BE2C (cell line): ENCODE measurements around the gene HDAC4.

ENCODE experiments used
- DNase-seq: peaks from one replicate; pipeline ENCODE4 v3.0.0-alpha.2; 2020
- H3K27me3 ChIP-seq: fragments of 250-450 bp; sonication (Bioruptor Pico); 2 replicates; pipeline ENCODE4 v1.5.1; 2020; ENCODE audit warnings: mild to moderate bottlenecking
- H3K36me3 ChIP-seq: fragments of 250-450 bp; sonication (Bioruptor Pico); 2 replicates; pipeline ENCODE4 v1.5.1; 2020; ENCODE audit warnings: mild to moderate bottlenecking
- H3K4me1 ChIP-seq: fragments of 250-450 bp; sonication (Bioruptor Pico); 2 replicates; pipeline ENCODE4 v1.5.1; 2020
- H3K4me3 ChIP-seq: 2 replicates; pipeline ENCODE4 v1.5.1; 2011; ENCODE audit warnings: low read depth, low read length
- H3K9me3 ChIP-seq: fragments of 250-450 bp; sonication (Bioruptor Pico); 2 replicates; pipeline ENCODE4 v1.5.1; 2020
- TF ChIP-seq, protein P1 (sequence below): IDR thresholded peaks from 2 replicates; pipeline ENCODE4 v1.5.1; 2012; ENCODE audit warnings: mild to moderate bottlenecking, low read depth, low read length

The HDAC4 gene

GRCh38 chr2:239085201-239085992 lies 315.4 kb downstream of the HDAC4 start:
- peaks cover 5% of the 10 kb centered on the region; the same call in 1 of the 2 replicates for H3K36me3 ChIP-seq
- no peaks in the 10 kb centered on the region for H3K4me1 ChIP-seq
- no peak overlapping the region for H3K4me3 ChIP-seq
- no peaks in the 10 kb centered on the region for H3K27me3 ChIP-seq
- no peak for DNase-seq
- TF ChIP-seq, protein P1, sequence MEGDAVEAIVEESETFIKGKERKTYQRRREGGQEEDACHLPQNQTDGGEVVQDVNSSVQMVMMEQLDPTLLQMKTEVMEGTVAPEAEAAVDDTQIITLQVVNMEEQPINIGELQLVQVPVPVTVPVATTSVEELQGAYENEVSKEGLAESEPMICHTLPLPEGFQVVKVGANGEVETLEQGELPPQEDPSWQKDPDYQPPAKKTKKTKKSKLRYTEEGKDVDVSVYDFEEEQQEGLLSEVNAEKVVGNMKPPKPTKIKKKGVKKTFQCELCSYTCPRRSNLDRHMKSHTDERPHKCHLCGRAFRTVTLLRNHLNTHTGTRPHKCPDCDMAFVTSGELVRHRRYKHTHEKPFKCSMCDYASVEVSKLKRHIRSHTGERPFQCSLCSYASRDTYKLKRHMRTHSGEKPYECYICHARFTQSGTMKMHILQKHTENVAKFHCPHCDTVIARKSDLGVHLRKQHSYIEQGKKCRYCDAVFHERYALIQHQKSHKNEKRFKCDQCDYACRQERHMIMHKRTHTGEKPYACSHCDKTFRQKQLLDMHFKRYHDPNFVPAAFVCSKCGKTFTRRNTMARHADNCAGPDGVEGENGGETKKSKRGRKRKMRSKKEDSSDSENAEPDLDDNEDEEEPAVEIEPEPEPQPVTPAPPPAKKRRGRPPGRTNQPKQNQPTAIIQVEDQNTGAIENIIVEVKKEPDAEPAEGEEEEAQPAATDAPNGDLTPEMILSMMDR = no peak
- no peaks in the 10 kb centered on the region for H3K9me3 ChIP-seq

DNA sequence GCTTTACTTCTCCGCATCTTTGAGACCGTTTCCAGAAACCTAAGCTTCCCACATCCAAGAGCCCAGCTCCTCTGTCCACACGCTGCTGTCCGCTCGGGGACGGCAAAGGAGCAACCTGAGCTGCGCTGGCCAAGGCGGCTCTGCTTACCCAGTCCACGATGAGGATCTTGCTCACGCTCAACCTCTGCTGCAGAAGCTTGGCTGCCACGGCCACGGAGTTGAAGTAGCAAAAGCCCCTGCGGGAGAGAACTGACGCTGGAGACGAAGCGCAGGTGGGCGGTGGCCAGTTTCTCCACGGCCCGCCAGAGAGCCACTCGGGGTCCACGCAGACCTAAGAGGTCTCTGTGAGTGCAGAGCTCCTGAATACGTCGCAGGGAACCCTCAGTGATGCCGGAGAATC lies 316.8 kb downstream of the HDAC4 start:
- peaks cover 5% of the 10 kb centered on the region for H3K36me3 ChIP-seq
- H3K4me3 ChIP-seq = no peak overlapping the region
- DNase-seq = no peak
- H3K27me3 ChIP-seq = no peaks in the 10 kb centered on the region
- H3K9me3 ChIP-seq = no peaks in the 10 kb centered on the region
- no peaks in the 10 kb centered on the region for H3K4me1 ChIP-seq
- TF ChIP-seq, protein P1 = no peak

- H3K4me1 ChIP-seq = no peaks in the 10 kb centered on the region
- no peak for DNase-seq
- no peaks in the 10 kb centered on the region for H3K9me3 ChIP-seq
- TF ChIP-seq, protein P1 = no peak
- H3K27me3 ChIP-seq = no peaks in the 10 kb centered on the region
- peaks cover 5% of the 10 kb centered on the region for H3K36me3 ChIP-seq
- H3K4me3 ChIP-seq = no peak overlapping the region
Observed at GRCh38 chr2:239082425-239082824, 318.4 kb downstream of the HDAC4 start.

- Histone ChIP-seq H3K4me1 (no peaks in the 10 kb centered on the region), H3K36me3 (peaks cover 11% of the 10 kb centered on the region), H3K4me3 (no peak overlapping the region), H3K9me3 (no peaks in the 10 kb centered on the region), H3K27me3 (no peaks in the 10 kb centered on the region)
- TF ChIP-seq, protein P1 = no peak
- DNase-seq = no peak
Observed at GRCh38 chr2:239081622-239082021, 319.2 kb downstream of the HDAC4 start.

GRCh38 chr2:239081046-239081445 lies 319.8 kb downstream of the HDAC4 start:
- no peak for DNase-seq
- TF ChIP-seq, protein P1 = no peak
- H3K4me3 ChIP-seq = no peak overlapping the region
- H3K27me3 ChIP-seq = no peaks in the 10 kb centered on the region
- H3K4me1 ChIP-seq = no peaks in the 10 kb centered on the region
- H3K36me3 ChIP-seq = peaks cover 11% of the 10 kb centered on the region
- H3K9me3 ChIP-seq = no peaks in the 10 kb centered on the region

- DNase-seq = no peak
- H3K4me3 ChIP-seq = no peak overlapping the region
- TF ChIP-seq, protein P1 = no peak
- no peaks in the 10 kb centered on the region for H3K4me1 ChIP-seq
- H3K36me3 ChIP-seq = peaks cover 11% of the 10 kb centered on the region
- no peaks in the 10 kb centered on the region for H3K27me3 ChIP-seq
- no peaks in the 10 kb centered on the region for H3K9me3 ChIP-seq
Observed at GRCh38 chr2:239079671-239080294, 321.0 kb downstream of the HDAC4 start.
